Measurements from ENCODE around the gene ISG20L2.

The ISG20L2 gene

GRCh38 chr1:156752843-156753482 lies 24.4 kb upstream of the ISG20L2 start:
- DNase-seq (ENCODE audit: low read depth in 2 of 2): no peak

DNA sequence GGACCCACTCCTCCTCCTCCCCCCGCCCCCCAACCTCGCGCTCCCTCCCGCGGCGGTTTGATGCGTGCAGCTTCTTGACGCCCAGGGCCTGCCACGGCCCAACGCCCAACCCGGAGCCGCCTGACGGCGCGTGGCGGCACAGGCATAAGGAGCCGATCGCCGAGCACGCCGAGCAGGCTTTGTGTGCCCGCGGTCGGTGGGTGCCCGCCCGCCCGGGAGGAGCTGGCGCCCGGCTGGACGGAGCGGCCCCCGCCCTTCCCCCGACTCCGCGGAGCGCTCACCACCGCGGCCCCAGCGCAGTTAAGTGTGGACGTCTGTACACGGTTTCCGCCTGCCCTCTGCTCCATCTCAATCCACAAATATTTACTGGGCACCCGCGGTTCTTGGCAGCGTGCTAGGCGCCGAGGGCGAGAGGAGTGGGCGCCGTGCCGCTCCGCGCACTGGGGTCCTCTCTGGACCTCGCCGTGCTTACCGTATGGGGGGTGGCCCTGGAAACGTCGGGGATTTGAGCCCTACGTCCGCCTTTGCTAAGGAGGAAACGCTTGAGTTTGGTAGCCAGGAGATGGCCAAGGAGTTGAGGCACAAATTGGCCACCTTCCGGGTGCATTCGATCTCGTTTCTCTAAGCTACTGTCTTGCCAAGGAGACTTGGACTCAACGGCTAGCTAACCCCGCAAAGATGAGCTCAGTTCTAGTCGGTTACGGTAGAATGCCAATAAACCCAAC lies 23.4 kb upstream of the ISG20L2 start:
- DNase-seq (ENCODE audit: low read depth in 2 of 2): peak; percentile 98

DNA sequence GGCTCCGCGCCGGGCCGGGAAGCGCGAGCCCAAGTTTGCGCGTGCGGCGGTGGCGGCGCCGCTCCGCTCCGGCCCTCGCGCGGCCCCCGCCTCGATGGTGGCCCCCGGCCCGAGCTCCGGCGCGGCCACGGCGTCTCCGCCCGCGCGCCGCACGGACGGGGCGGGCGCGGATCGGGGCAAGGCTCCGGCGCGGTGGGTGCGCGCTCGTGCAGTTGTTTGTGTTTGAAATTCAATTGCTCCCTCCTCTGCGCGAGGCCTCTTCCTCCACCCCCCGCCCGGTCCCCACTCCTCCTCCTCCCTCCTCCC lies 22.8 kb upstream of the ISG20L2 start, which contains the start of gene HDGF:
HDGF (minus strand) TSS at position 225 of the 306 bp plus-strand sequence. CDS start 246 bp downstream, outside the sequence.
- DNase-seq (ENCODE audit: low read depth in 2 of 2): no peak

- DNase-seq (ENCODE audit: low read depth in 2 of 2): peak in 1 of 2 donors; percentile 30
These were observed 22.3 kb upstream of the ISG20L2 start for GRCh38 chr1:156750711-156751450.

DNA sequence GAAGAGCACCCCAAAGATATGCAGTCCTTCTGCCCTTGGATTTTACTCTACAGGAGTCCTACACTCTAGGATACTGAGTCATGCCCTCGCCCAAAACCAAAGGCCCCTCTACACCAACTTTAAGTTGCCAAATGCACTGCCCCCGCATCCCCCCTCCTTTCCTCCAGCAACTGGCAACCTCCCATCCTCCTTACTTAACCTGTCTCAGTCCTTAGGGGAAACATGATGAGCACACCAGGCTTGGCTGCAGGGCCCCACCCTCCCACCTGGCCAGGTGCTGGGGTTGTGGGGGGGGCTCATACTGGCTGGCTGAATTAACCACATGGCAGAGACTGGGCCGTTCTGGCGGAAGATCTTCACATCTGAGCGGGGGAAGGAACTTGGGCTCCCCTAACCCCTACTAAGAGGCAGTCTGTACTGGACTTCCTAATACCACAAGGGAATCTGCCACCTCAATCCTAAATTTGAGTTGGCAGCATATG lies 21.7 kb upstream of the ISG20L2 start:
- DNase-seq (ENCODE audit: low read depth in 2 of 2): peak in 1 of 2 donors; percentile 48

- no peak for DNase-seq (ENCODE audit: low read depth in 2 of 2)
These were observed 21.0 kb upstream of the ISG20L2 start for GRCh38 chr1:156749419-156750118.

DNA sequence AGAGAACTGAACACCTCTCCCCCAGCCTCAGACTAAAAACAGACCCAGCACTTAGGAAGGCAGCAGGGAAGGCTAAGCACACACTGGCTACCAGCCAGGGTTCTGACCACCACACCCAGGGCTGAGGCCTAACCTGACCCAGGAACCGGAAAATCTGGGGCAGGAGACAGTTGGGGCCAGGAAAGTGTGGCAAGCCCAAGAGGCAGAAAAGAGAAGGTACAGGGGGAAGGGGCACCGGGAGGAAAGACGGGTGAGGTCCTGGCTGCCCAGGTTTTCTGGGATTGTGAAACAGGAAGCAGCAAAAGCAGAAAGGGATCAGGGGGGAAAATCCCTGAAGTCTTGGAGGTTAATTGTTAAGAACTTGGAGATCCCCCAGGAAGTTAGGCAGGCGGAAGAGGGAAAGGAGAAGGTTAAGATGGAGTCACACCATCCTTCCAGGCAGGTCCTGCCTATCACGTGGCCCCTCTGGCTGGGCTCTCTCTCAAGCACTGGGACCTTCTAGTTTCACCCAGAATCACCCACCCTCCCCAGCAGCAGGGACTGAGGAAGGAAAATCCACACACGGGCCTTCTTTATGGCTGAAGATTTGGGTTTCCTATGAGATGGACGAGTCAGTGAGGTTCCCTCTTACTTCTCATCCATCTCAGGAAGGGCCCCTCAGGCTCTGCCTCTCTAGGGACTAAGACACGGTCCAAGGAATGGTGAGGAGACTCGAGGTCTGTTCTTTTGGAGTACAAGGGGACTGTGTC lies 20.3 kb upstream of the ISG20L2 start:
- no peak for DNase-seq (ENCODE audit: low read depth in 2 of 2)

- DNase-seq (ENCODE audit: low read depth in 2 of 2): no peak
These were observed 19.4 kb upstream of the ISG20L2 start for GRCh38 chr1:156747742-156748669.

DNA sequence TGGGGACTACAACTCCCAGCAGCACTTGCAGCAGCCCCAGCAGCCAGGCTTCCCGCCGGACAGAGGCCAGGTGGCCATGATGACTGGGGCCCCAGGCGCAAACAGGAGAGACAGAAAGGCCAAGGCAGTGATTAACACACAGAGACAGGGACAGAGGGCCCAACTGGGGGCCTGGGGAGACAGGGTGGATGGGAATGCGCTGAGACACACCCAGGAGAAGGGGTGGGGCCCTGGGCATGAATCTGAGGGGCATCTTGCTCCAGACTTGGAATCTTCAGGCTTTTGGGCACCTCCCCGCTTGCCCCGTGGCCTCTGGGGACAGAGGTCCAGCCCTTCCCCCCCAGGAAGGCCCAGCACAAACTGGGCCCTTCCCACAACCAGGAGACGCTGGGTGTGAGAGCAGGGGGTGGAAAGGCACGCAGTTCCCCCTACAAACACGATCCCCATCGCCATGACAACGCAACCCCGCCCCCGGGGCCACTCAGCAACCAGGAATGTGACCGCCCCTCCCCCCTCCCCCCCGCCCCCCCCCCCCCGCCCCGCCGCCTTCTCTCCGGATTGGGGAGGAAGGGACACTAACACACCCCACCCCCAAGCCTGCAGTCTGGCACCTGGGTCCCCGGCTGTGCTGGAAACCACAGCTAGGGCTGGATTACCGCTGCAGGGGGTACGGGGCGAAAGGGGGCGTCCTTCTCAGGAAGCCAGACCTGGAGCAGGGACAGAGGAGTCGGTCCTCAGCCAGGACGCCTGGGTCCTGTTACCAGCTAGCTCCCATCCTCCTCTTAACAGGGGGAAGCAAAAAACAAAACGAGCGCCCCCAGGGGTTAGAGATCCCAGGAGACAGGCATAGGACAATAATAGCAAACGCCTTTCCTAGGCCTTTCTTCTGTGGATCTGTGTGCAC lies 18.4 kb upstream of the ISG20L2 start:
- peak in 1 of 2 donors; percentile 56 for DNase-seq (ENCODE audit: low read depth in 2 of 2)

- DNase-seq (ENCODE audit: low read depth in 2 of 2): no peak
These were observed 17.8 kb upstream of the ISG20L2 start for GRCh38 chr1:156746406-156746727.

GRCh38 chr1:156745881-156746280 lies 17.3 kb upstream of the ISG20L2 start:
- DNase-seq (ENCODE audit: low read depth in 2 of 2): no peak

DNA sequence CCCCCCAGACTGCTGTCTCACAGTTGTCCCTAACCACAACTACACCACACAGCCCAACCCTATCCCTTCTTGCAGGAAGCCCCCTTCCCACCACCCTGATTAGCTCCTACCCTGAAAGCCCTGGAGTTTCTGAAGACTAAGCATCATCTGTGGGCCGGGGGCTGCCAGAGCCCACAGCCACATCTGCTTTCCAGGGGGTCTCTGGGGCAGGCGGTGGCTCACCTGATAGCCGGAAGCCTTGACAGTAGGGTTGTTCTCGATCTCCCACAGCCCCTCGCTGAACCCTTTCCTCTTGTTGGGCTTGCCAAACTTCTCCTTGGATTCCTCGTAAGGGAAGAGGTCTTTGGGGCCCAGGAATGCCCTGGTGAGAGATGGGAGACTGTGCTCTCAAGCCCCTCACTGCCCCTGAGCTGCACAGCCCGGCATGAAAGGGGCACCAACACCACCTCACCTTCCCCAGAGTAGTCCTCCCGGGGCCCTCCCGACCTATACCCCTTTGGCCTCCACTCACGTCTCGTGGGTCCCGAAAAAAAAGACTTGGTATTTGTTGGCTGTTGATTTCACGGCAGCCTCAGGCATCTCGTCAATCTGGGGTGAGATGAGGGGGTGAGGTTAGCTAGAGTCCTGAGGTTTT lies 16.3 kb upstream of the ISG20L2 start:
- no peak for DNase-seq (ENCODE audit: low read depth in 2 of 2)

- DNase-seq (ENCODE audit: low read depth in 2 of 2): no peak
These were observed 15.8 kb upstream of the ISG20L2 start for GRCh38 chr1:156744344-156744743.

DNA sequence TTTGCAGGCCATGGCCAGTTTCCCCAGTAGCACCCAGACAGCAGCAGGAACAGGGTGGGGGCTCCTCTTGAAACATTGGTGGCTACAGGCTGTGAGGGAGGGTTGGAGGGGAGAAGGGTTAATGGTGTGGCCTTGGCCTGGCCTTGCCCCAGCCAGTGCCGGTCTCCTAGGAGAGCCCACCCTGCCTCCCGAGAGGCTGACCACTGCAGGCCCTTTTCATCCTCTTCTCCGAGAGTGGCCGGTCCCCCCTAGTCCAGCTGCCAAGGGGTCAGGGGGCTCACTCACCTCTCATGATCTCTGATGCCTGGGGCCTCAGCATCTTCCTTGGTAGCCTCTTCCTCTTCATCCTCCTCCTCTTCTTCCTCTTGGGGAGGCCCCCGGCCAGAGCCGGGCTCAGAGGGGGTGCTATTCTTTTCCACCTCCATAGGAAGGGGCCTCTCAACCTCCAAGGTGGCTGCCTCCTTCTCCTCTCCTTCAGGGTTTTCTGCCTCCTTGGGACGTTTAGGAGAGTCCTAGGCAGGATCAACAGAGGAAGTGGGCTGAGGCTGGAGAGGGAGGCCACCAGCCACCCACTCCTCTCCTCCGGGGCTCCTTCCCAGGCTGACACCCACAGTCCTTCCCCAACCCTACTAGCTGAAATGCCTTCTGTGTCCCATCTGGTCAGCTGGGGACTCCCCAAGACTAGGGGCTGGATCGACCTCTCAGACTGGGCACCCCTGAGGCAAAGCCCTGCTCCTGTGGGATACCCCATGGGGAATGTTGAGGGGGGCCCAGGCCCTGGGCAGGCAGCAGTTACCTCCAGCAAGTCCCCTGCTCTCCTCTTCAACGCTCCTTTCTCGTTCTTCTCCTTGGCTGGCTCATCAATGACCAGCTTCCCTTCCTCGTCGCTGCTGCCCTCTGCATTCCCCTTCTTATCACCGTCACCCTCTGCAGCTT lies 15.1 kb upstream of the ISG20L2 start:
- DNase-seq (ENCODE audit: low read depth in 2 of 2): no peak

- no peak for DNase-seq (ENCODE audit: low read depth in 2 of 2)
These were observed 14.2 kb upstream of the ISG20L2 start for GRCh38 chr1:156742801-156743200.

DNA sequence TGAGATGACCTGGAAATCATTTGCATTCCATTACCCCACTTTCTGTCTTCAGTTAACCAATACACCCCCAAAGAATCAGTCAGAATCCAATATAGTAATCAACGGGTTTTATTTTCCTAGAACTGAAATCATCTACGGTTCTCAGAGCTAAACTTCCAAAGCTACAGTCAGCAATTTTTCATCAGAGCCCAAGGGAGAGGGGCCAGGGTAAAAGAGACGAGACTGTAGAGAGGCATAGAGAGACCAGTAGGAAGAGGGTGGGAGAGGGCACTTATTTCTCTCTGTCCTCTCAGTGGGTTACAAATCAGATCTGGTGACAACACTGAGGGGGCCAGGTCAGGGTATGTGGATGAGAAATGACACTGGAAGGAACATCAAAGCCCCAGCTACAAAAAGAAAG lies 13.5 kb upstream of the ISG20L2 start:
- DNase-seq (ENCODE audit: low read depth in 2 of 2): no peak

DNA sequence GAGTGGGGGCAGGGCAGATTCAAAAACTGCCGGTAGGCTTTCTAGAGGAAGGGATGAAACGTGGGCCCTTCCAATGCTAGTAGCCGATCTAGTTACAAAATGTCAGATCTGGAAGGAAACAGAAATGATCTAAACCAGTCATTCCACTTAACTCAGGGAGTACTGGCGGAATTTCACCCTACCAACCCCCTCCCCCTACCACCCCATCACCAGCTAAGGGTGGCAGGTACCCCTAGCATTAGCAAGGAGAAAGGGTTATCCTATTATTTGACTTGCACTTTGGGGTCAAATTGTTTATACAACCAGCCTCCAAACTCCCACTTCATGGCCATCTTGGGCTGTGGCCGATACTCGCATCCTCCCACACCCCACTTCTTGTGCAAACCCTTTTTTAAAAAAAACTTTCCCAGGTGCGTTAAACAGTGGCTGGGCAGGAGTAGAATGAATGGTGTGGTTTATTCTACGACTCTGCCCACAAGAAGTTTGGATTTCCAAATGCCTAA lies 13.0 kb upstream of the ISG20L2 start:
- DNase-seq (ENCODE audit: low read depth in 2 of 2): no peak

Data from stimulated activated CD8-positive, alpha-beta memory T cell treated with anti-CD3 and anti-CD28 coated beads, Interleukin-7, amount 100 ng/mL, for 4 hours (primary cell).